Neural cell (in vitro differentiated cells): ENCODE measurements around the gene SAG. TPM values are rescaled to one million over a fixed set of nuclear protein-coding genes. Genes with fewer than 3 reads are reported as not detected.

ENCODE experiments used
- H2AFZ ChIP-seq: fragments of 200-600, 300-800 bp; sonication (generic), shearing (Covaris generic); 2 replicates; pipeline ENCODE4 v1.6.0; 2014; ENCODE audit warnings: low read depth, mild to moderate bottlenecking, antibody characterized with exemption, low read length, moderate library complexity
- H3F3A ChIP-seq: fragments of 200-600 bp; shearing (Covaris generic); 2 replicates; pipeline ENCODE4 v1.6.1; 2016; ENCODE audit warnings: mild to moderate bottlenecking, moderate library complexity, mixed read lengths, antibody characterized with exemption, low read length; ENCODE audit not compliant: insufficient read depth, poor library complexity, severe bottlenecking
- H3K27ac ChIP-seq: fragments of 200-600, 300-800 bp; sonication (generic), shearing (Covaris generic); 2 replicates; pipeline ENCODE4 v1.5.1; 2014; ENCODE audit warnings: mild to moderate bottlenecking, low read length, moderate library complexity
- H3K27me3 ChIP-seq: fragments of 300-800, 200-600 bp; sonication (generic), shearing (Covaris generic); 2 replicates; pipeline ENCODE4 v1.6.0; 2014; ENCODE audit warnings: mild to moderate bottlenecking, low read depth, low read length, moderate library complexity; ENCODE audit not compliant: insufficient read depth
- H3K36me3 ChIP-seq: fragments of 300-800, 200-600 bp; sonication (generic), shearing (Covaris generic); 2 replicates; pipeline ENCODE4 v1.5.1; 2014; ENCODE audit warnings: mild to moderate bottlenecking, antibody characterized with exemption, low read length, moderate library complexity; ENCODE audit not compliant: insufficient read depth
- H3K4me2 ChIP-seq: fragments of 300-800, 200-600 bp; sonication (generic), shearing (Covaris generic); 2 replicates; pipeline ENCODE4 v1.6.0; 2014; ENCODE audit warnings: mild to moderate bottlenecking, low read length
- H3K4me3 ChIP-seq: fragments of 300-800, 200-600 bp; sonication (generic), shearing (Covaris generic); 2 replicates; pipeline ENCODE4 v1.5.1; 2014; ENCODE audit warnings: mild to moderate bottlenecking, low read length, moderate library complexity
- H3K79me2 ChIP-seq: fragments of 200-600 bp; shearing (Covaris generic); replicated peaks from 2 replicates; pipeline ENCODE4 v1.6.0; 2014; ENCODE audit warnings: mild to moderate bottlenecking, low read length, moderate library complexity; ENCODE audit not compliant: insufficient read depth
- H3K9ac ChIP-seq: fragments of 300-800, 200-600 bp; sonication (generic), shearing (Covaris generic); 2 replicates; pipeline ENCODE4 v1.6.1; 2016; ENCODE audit warnings: mild to moderate bottlenecking, low read length, mixed read lengths
- H3K9me2 ChIP-seq: fragments of 200-600 bp; shearing (Covaris generic); 2 replicates; pipeline ENCODE4 v1.6.1; 2016; ENCODE audit warnings: mild to moderate bottlenecking, low read length, mixed read lengths; ENCODE audit not compliant: insufficient read depth
- H3K9me3 ChIP-seq: fragments of 200-600, 300-800 bp; sonication (generic), shearing (Covaris generic); 2 replicates; pipeline ENCODE4 v1.6.1; 2016; ENCODE audit warnings: mild to moderate bottlenecking, mixed run types, low read length, moderate library complexity, mixed read lengths
- H4K20me1 ChIP-seq: fragments of 200-600 bp; shearing (Covaris generic); 2 replicates; pipeline ENCODE4 v1.6.1; 2016; ENCODE audit warnings: mild to moderate bottlenecking, mixed run types; ENCODE audit not compliant: insufficient read depth
- EP300 ChIP-seq: fragments of 450-650 bp; conservative IDR thresholded peaks from 2 replicates; pipeline ENCODE4 v1.6.1; 2014; ENCODE audit warnings: antibody characterized with exemption, mild to moderate bottlenecking, moderate library complexity; ENCODE audit not compliant: poor library complexity, severe bottlenecking
- EZH2 ChIP-seq: fragments of 200-600, 300-800 bp; shearing (Covaris generic), sonication (generic); IDR thresholded peaks from 2 replicates; pipeline ENCODE4 v1.6.1; 2014; ENCODE audit warnings: antibody characterized with exemption, low read length, borderline replicate concordance, mild to moderate bottlenecking; ENCODE audit not compliant: insufficient read depth, poor library complexity, severe bottlenecking
- MXI1 ChIP-seq: fragments of 450-650 bp; conservative IDR thresholded peaks from 2 replicates; pipeline ENCODE4 v1.6.1; 2014; ENCODE audit warnings: antibody characterized with exemption, mild to moderate bottlenecking; ENCODE audit not compliant: poor library complexity, severe bottlenecking
- POLR2AphosphoS5 ChIP-seq: IDR thresholded peaks from 2 replicates; pipeline ENCODE4 v1.6.1; 2012
- RAD21 ChIP-seq: fragments of 450-650 bp; conservative IDR thresholded peaks from 2 replicates; pipeline ENCODE4 v1.6.1; 2014; ENCODE audit warnings: antibody characterized with exemption, mild to moderate bottlenecking, moderate library complexity
- SMC3 ChIP-seq: fragments of 450-650 bp; conservative IDR thresholded peaks from 2 replicates; pipeline ENCODE4 v1.6.1; 2014; ENCODE audit warnings: antibody characterized with exemption, mild to moderate bottlenecking, moderate library complexity; ENCODE audit not compliant: poor library complexity
- TAF1 ChIP-seq: IDR thresholded peaks from 2 replicates; pipeline ENCODE4 v1.6.1; 2012; ENCODE audit warnings: low read depth
- polyA plus RNA-seq: library from polyadenylated mRNA; depleted of rRNA; stranded (reverse); fragments of >200 nt; gene quantifications from 2 replicates; pipeline ENCODE4 v1.2.3, GENCODE V29; 2014
- TF ChIP-seq, protein P1 (sequence below): fragments of 450-650 bp; IDR thresholded peaks from 2 replicates; pipeline ENCODE4 v1.5.1; 2014; ENCODE audit warnings: antibody characterized with exemption, mild to moderate bottlenecking, moderate library complexity; ENCODE audit not compliant: poor library complexity, severe bottlenecking
- TF ChIP-seq, protein P2 (sequence below): IDR thresholded peaks from 2 replicates; pipeline ENCODE4 v1.6.1; 2012; ENCODE audit warnings: borderline replicate concordance

The SAG gene
- polyA plus RNA-seq, 1 donor from 2014 or later: not detected

DNA sequence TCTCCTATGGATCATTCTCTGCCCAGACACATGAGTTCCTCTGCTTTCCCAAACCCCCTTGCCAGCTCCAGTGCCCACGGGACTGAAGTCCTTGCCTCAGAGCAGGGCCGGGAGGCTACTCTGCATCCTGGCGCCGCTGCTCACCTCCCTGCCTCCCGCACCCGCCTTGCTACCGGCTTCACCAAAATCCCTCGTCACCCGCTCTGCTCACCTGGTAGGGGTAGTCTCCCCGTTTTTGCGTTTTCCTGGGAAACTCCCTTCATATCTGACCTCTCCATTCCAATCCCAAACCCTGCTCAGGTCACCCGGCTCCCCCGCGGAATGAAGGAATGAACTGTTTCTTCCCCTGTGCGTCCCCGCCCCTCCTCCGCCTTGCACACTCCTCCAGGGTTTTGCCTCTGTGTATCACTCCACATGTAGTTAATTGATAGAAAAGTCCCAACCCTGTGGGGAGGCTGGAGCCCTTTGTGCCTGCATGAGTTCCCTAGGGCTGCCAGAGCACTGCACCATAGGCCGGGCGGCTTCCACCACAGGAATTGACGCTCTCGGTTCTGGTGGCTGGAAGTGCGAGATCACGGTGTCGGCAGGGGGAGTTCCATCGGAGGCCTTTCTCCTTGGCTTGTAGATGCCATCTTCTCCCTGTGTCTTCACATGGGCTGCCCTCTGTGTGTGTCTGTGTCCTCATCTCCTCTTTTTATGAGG lies 44.7 kb downstream of the SAG start:
- no peaks in the 10 kb centered on the region for H3F3A ChIP-seq
- H3K4me2 ChIP-seq: no peak overlapping the region
- H4K20me1 ChIP-seq: no peaks in the 10 kb centered on the region
- no peaks in the 10 kb centered on the region for H3K36me3 ChIP-seq
- peaks cover 13% of the 10 kb centered on the region for H3K79me2 ChIP-seq
- TF ChIP-seq MXI1 (no peak), SMC3 (no peak), RAD21 (no peak), POLR2AphosphoS5 (no peak), TAF1 (no peak), EZH2 (no peak), EP300 (no peak)
- TF ChIP-seq, protein P1, sequence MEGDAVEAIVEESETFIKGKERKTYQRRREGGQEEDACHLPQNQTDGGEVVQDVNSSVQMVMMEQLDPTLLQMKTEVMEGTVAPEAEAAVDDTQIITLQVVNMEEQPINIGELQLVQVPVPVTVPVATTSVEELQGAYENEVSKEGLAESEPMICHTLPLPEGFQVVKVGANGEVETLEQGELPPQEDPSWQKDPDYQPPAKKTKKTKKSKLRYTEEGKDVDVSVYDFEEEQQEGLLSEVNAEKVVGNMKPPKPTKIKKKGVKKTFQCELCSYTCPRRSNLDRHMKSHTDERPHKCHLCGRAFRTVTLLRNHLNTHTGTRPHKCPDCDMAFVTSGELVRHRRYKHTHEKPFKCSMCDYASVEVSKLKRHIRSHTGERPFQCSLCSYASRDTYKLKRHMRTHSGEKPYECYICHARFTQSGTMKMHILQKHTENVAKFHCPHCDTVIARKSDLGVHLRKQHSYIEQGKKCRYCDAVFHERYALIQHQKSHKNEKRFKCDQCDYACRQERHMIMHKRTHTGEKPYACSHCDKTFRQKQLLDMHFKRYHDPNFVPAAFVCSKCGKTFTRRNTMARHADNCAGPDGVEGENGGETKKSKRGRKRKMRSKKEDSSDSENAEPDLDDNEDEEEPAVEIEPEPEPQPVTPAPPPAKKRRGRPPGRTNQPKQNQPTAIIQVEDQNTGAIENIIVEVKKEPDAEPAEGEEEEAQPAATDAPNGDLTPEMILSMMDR: no peak
- TF ChIP-seq, protein P2, sequence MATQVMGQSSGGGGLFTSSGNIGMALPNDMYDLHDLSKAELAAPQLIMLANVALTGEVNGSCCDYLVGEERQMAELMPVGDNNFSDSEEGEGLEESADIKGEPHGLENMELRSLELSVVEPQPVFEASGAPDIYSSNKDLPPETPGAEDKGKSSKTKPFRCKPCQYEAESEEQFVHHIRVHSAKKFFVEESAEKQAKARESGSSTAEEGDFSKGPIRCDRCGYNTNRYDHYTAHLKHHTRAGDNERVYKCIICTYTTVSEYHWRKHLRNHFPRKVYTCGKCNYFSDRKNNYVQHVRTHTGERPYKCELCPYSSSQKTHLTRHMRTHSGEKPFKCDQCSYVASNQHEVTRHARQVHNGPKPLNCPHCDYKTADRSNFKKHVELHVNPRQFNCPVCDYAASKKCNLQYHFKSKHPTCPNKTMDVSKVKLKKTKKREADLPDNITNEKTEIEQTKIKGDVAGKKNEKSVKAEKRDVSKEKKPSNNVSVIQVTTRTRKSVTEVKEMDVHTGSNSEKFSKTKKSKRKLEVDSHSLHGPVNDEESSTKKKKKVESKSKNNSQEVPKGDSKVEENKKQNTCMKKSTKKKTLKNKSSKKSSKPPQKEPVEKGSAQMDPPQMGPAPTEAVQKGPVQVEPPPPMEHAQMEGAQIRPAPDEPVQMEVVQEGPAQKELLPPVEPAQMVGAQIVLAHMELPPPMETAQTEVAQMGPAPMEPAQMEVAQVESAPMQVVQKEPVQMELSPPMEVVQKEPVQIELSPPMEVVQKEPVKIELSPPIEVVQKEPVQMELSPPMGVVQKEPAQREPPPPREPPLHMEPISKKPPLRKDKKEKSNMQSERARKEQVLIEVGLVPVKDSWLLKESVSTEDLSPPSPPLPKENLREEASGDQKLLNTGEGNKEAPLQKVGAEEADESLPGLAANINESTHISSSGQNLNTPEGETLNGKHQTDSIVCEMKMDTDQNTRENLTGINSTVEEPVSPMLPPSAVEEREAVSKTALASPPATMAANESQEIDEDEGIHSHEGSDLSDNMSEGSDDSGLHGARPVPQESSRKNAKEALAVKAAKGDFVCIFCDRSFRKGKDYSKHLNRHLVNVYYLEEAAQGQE: no peak
- peaks cover 3% of the 10 kb centered on the region for H3K27me3 ChIP-seq
- H2AFZ ChIP-seq: no peak overlapping the region
- H3K9me3 ChIP-seq: no peaks in the 10 kb centered on the region
- H3K9ac ChIP-seq: no peak overlapping the region
- H3K9me2 ChIP-seq: no peaks in the 10 kb centered on the region
- H3K4me3 ChIP-seq: no peak overlapping the region
- no peak overlapping the region for H3K27ac ChIP-seq

DNA sequence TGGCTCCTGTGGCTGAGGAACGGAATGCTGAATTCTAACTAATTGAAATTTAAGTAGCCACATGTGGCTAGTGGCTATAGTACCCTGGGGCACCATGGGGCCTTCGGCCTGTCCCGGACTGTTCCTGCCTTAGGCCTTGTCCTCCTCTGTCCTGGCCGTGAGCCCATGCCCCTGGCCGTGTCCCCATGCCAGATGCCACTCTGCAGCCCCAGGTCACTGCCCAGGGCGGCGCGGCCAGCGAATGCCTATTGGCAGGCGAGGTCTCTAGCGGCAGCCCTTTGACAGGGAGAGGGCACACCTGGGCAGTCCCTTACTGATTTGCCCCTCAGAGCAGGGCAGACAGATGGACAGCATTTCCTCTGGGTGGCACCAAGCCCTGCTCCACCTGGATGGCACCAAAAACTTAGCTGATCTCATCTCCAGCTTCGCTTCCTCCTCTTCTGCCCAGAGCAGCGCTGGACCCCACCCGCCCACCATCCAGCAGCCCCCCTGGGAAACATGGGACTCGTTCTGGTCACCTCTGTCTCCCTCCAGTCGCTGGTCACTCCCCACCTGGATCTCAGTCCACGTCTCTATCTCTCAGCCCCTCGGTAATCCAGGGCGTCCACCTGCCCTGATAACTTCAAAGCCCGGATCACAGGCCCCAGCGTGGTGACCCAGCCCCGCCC lies 45.6 kb downstream of the SAG start:
- H3K9me3 ChIP-seq: no peaks in the 10 kb centered on the region
- no peaks in the 10 kb centered on the region for H3K9me2 ChIP-seq
- peak overlapping the region; percentile 64 for H3K4me3 ChIP-seq
- H3K27ac ChIP-seq: no peak overlapping the region
- H3F3A ChIP-seq: no peaks in the 10 kb centered on the region
- peak overlapping the region; percentile 43 for H2AFZ ChIP-seq
- H3K79me2 ChIP-seq: peaks cover 16% of the 10 kb centered on the region
- no peaks in the 10 kb centered on the region for H3K36me3 ChIP-seq
- peak overlapping the region; percentile 53 for H3K9ac ChIP-seq
- no peaks in the 10 kb centered on the region for H4K20me1 ChIP-seq
- peak overlapping the region; percentile 39 for H3K4me2 ChIP-seq
- TF ChIP-seq RAD21: no peak
- no peak for TF ChIP-seq POLR2AphosphoS5
- no peak for TF ChIP-seq TAF1
- TF ChIP-seq, protein P1: no peak
- TF ChIP-seq MXI1: no peak
- TF ChIP-seq SMC3: no peak
- TF ChIP-seq EZH2: no peak
- TF ChIP-seq, protein P2: no peak
- no peak for TF ChIP-seq EP300
- peaks cover 3% of the 10 kb centered on the region for H3K27me3 ChIP-seq
